K562 (cell line): ENCODE results near the gene TBC1D10A. TPM values are rescaled to one million over a fixed set of nuclear protein-coding genes. Genes with fewer than 3 reads are reported as not detected.

Source experiments
- BMI1 ChIP-seq: fragments of 150-350 bp; IDR thresholded peaks from 2 replicates; pipeline ENCODE4 v1.6.1; 2014; ENCODE audit warnings: low read length
- CREB3L1 ChIP-seq: fragments of 450-650 bp; IDR thresholded peaks from 2 replicates; pipeline ENCODE4 v1.6.1; 2014; ENCODE audit warnings: low read depth, mild to moderate bottlenecking, moderate library complexity, borderline replicate concordance
- FOXP4 ChIP-seq: sonication (generic); formaldehyde crosslinking; IDR thresholded peaks from 2 replicates; pipeline ENCODE4 v1.8.0; 2022; ENCODE audit warnings: mild to moderate bottlenecking, missing genetic modification reagents, borderline replicate concordance
- GABPB1 ChIP-seq: sonication (generic); formaldehyde crosslinking; IDR thresholded peaks from 2 replicates; pipeline ENCODE4 v1.8.0; 2022; ENCODE audit warnings: mild to moderate bottlenecking, missing genetic modification reagents
- JUND ChIP-seq, 2 experiments: IDR thresholded peaks; 2 replicates in 1 of 2; 3 replicates in 1 of 2; pipeline ENCODE4 v1.6.1; 2011; ENCODE audit warnings: borderline replicate concordance in 2 of 2, low read depth in 2 of 2, low read length in 2 of 2, improper control_type of control experiment in 1 of 2, missing biosample characterization in 1 of 2, missing genetic modification characterization in 1 of 2, missing genetic modification reagents in 1 of 2
- MIER1 ChIP-seq: fragments of 450-650 bp; IDR thresholded peaks from 2 replicates; pipeline ENCODE4 v1.6.1; 2016; ENCODE audit warnings: antibody characterized with exemption, mild to moderate bottlenecking, low read depth
- MTA2 ChIP-seq: fragments of 450-650 bp; IDR thresholded peaks from 2 replicates; pipeline ENCODE4 v1.6.1; 2016; ENCODE audit warnings: low read depth
- NFIX ChIP-seq: fragments of 250-450 bp; sonication (Bioruptor Pico); IDR thresholded peaks from 2 replicates; pipeline ENCODE4 v1.4.0; 2020; ENCODE audit warnings: low read depth, mild to moderate bottlenecking, moderate library complexity
- PHF20 ChIP-seq: fragments of 450-650 bp; IDR thresholded peaks from 2 replicates; pipeline ENCODE4 v1.6.1; 2018; ENCODE audit not compliant: partially characterized antibody
- RFX1 ChIP-seq: fragments of 450-650 bp; IDR thresholded peaks from 2 replicates; pipeline ENCODE4 v1.6.1; 2016; ENCODE audit warnings: mild to moderate bottlenecking, moderate library complexity
- TBP ChIP-seq: optimal IDR thresholded peaks from 2 replicates; pipeline ENCODE3; 2011; ENCODE audit warnings: low read depth, low read length, improper control_type of control experiment
- ZBTB11 ChIP-seq, 3 experiments: fragments of 200-800 bp in 1 of 3; fragments of 250-450 bp in 1 of 3; fragments of 450-650 bp in 1 of 3; sonication (Bioruptor Pico) in 1 of 3; sonication (Bioruptor generic) in 1 of 3; formaldehyde crosslinking in 1 of 3; IDR thresholded peaks; 2 replicates each; pipeline versions ENCODE4 v1.6.1 to v1.8.0; 2016 to 2022; ENCODE audit warnings: mild to moderate bottlenecking in 2 of 3, missing genetic modification characterization in 2 of 3, missing compliant biosample characterization in 1 of 3, moderate library complexity in 1 of 3
- ZNF174 ChIP-seq: fragments of 250-450 bp; sonication (Bioruptor Pico); IDR thresholded peaks from 2 replicates; pipeline ENCODE4 v1.4.0; 2020; ENCODE audit warnings: mild to moderate bottlenecking
- ZNF274 ChIP-seq: IDR thresholded peaks from 2 replicates; pipeline ENCODE4 v1.6.1; 2011; ENCODE audit warnings: low read depth, mild to moderate bottlenecking, low read length, moderate library complexity, borderline replicate concordance
- ZNF445 ChIP-seq: fragments of 250-450 bp; sonication (Bioruptor Pico); IDR thresholded peaks from 2 replicates; pipeline ENCODE4 v1.4.0; 2020; ENCODE audit warnings: low read depth, mild to moderate bottlenecking, moderate library complexity
- polyA plus RNA-seq, 8 experiments: library from polyadenylated mRNA; depleted of rRNA in 4 of 8; stranded (reverse) in 5 of 8; unstranded in 3 of 8; fragments of >200 nt; fragmentation: Nextera tagmentation in 2 of 8; fragmentation: Illumina TruSeq in 1 of 8; extraction: Ambion mirVana in 2 of 8; extraction: Trizol in 1 of 8; gene quantifications; 2 replicates each; pipeline versions ENCODE4 v1.2.1 to v1.2.3, GENCODE V29; 2011 to 2014; ENCODE audit warnings: inconsistent platforms in 1 of 8, missing spikeins in 1 of 8
- total RNA-seq, 7 experiments: library from RNA; depleted of rRNA in 6 of 7; stranded (reverse); fragments of >200 nt in 6 of 7; fragmentation: Illumina TruSeq in 2 of 7; extraction: Trizol in 2 of 7; gene quantifications; 2 replicates each; pipeline versions ENCODE4 v1.2.1 to v1.2.3, GENCODE V29; 2011 to 2021; ENCODE audit warnings: low replicate concordance in 1 of 7
- TF ChIP-seq, protein P1 (sequence below): sonication (generic); formaldehyde crosslinking; IDR thresholded peaks from 2 replicates; pipeline ENCODE4 v1.9.0; 2022; ENCODE audit warnings: mild to moderate bottlenecking, missing genetic modification reagents
- TF ChIP-seq, protein P2 (sequence below), 2 experiments: fragments of 450-650 bp; IDR thresholded peaks; 2 replicates each; pipeline ENCODE4 v1.6.1; 2016

The TBC1D10A gene
- total and polyA plus RNA-seq, 9 of the 15 experiments (the other 6 are each of a cell fraction or from before 2014, with no cell fraction given), result 0.13 to 10.4 (median 4.6) TPM

GRCh38 chr22:30356449-30357235 lies 29.9 kb upstream of the TBC1D10A start, which contains the start of the genes CCDC157 and SF3A1 (continued):
- TF ChIP-seq FOXP4 (CRISPR knock-in tag) (no peak), MIER1 (no peak), MTA2 (no peak), ZBTB11 (CRISPR knock-in tag; IDR thresholded peaks at IDR 0.05) (peak; percentile 78 to 96 (median 80); a peak in 5 of 6 replicates), ZNF174 (CRISPR knock-in tag) (no peak), GABPB1 (CRISPR knock-in tag) (peak; percentile 95), RFX1 (peak; percentile 93), ZNF274 (no peak), CREB3L1 (peak; percentile 63; the same call in 1 of the 2 replicates), ZNF445 (CRISPR knock-in tag) (no peak), BMI1 (peak; percentile 73; the same call in 1 of the 2 replicates), JUND (IDR thresholded peaks at IDR 0.05; ENCODE audit: borderline replicate concordance, low read depth, low read length) (0 out of 2 replicates have a peak, but pooled peaks have one; percentile 19), JUND (tag; IDR thresholded peaks at IDR 0.05; ENCODE audit: borderline replicate concordance, low read depth, low read length) (no peak), PHF20 (peak; percentile 92), NFIX (CRISPR knock-in tag) (no peak), TBP (no peak)
- TF ChIP-seq, protein P1, sequence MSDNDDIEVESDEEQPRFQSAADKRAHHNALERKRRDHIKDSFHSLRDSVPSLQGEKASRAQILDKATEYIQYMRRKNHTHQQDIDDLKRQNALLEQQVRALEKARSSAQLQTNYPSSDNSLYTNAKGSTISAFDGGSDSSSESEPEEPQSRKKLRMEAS, result no peak; the same call in none of the 2 replicates
- TF ChIP-seq, protein P2, sequence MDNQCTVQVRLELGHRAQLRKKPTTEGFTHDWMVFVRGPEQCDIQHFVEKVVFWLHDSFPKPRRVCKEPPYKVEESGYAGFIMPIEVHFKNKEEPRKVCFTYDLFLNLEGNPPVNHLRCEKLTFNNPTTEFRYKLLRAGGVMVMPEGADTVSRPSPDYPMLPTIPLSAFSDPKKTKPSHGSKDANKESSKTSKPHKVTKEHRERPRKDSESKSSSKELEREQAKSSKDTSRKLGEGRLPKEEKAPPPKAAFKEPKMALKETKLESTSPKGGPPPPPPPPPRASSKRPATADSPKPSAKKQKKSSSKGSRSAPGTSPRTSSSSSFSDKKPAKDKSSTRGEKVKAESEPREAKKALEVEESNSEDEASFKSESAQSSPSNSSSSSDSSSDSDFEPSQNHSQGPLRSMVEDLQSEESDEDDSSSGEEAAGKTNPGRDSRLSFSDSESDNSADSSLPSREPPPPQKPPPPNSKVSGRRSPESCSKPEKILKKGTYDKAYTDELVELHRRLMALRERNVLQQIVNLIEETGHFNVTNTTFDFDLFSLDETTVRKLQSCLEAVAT (IDR thresholded peaks at IDR 0.05), result no peak
